PC-3 (cell line): ENCODE measurements around the gene SRGAP1. TPM values are rescaled to one million over a fixed set of nuclear protein-coding genes. Genes with fewer than 3 reads are reported as not detected.

Experiments
- ATAC-seq: fragments of 200-7000 bp; cut with Tn5 transposase; 2 replicates; pipeline ENCODE4 v1.9.1; 2020; ENCODE audit warnings: mild to moderate bottlenecking, moderate library complexity
- BruUV-seq: library from RNA; stranded (reverse); fragments of 400-500 nt; replicated peaks from 2 replicates; lab custom pipeline; 2021; lab: Mats Ljungman, UMichigan
- CTCF ChIA-PET: fragments of 300-600 bp; sonication (Branson Sonifier 250); formaldehyde crosslinking; loops from one replicate; lab custom pipeline; 2022; ENCODE audit warnings: antibody characterized with exemption; lab: Charles Lee
- POLR2A ChIA-PET: fragments of 300-600 bp; sonication (Branson Sonifier 250); formaldehyde crosslinking; loops from one replicate; lab custom pipeline; 2022; ENCODE audit warnings: antibody characterized with exemption; ENCODE audit not compliant: unreplicated experiment; lab: Charles Lee
- DNase-seq: peaks from one replicate; pipeline ENCODE4 v3.0.0-alpha.2; 2015
- H2AFZ ChIP-seq: fragments of 300-600 bp; sonication (generic); 2 replicates; pipeline ENCODE4 v1.6.0; 2016; ENCODE audit warnings: antibody characterized with exemption, low read length
- H3F3A ChIP-seq: fragments of 300-600 bp; sonication (generic); one replicate; pipeline ENCODE4 v1.6.0; 2017; ENCODE audit warnings: antibody characterized with exemption, low read length, control low read depth, mild to moderate bottlenecking; ENCODE audit not compliant: unreplicated experiment
- H3K27ac ChIP-seq: fragments of 300-600 bp; sonication (generic); 2 replicates; pipeline ENCODE4 v1.5.1; 2016; ENCODE audit warnings: mild to moderate bottlenecking, low read length
- H3K27me3 ChIP-seq: fragments of 300-600 bp; sonication (generic); 2 replicates; pipeline ENCODE4 v1.6.1; 2016; ENCODE audit warnings: low read length, mixed read lengths
- H3K36me3 ChIP-seq: fragments of 300-600 bp; sonication (generic); 2 replicates; pipeline ENCODE4 v1.6.1; 2016; ENCODE audit warnings: low read depth, mixed run types, low read length, mixed read lengths
- H3K4me1 ChIP-seq: fragments of 300-600 bp; sonication (generic); 2 replicates; pipeline ENCODE4 v1.5.1; 2016; ENCODE audit warnings: low read length; ENCODE audit not compliant: insufficient read depth
- H3K4me2 ChIP-seq: fragments of 300-600 bp; sonication (generic); 2 replicates; pipeline ENCODE4 v1.6.0; 2016; ENCODE audit warnings: low read length
- H3K4me3 ChIP-seq: fragments of 300-600 bp; sonication (generic); 2 replicates; pipeline ENCODE4 v1.5.1; 2016; ENCODE audit warnings: mild to moderate bottlenecking, low read length, mixed read lengths
- H3K79me2 ChIP-seq: fragments of 300-600 bp; sonication (generic); 2 replicates; pipeline ENCODE4 v1.6.1; 2017; ENCODE audit warnings: low read length, mixed read lengths
- H3K9ac ChIP-seq: fragments of 300-600 bp; sonication (generic); 2 replicates; pipeline ENCODE4 v1.6.0; 2016; ENCODE audit warnings: mild to moderate bottlenecking, low read length
- H3K9me2 ChIP-seq: fragments of 300-600 bp; sonication (generic); replicated peaks from 2 replicates; pipeline ENCODE4 v1.6.1; 2016; ENCODE audit warnings: mixed run types, low read length, mixed read lengths
- H3K9me3 ChIP-seq: fragments of 300-600 bp; sonication (generic); 2 replicates; pipeline ENCODE4 v1.6.1; 2016; ENCODE audit warnings: low read length, mixed read lengths
- H4K20me1 ChIP-seq: fragments of 300-600 bp; sonication (generic); 2 replicates; pipeline ENCODE4 v1.6.1; 2016; ENCODE audit warnings: low read length, mixed read lengths
- EZH2 ChIP-seq: fragments of 300-600 bp; sonication (generic); IDR thresholded peaks from one replicate; pipeline ENCODE4 v1.6.1; 2017; ENCODE audit warnings: antibody characterized with exemption, mild to moderate bottlenecking, low read length; ENCODE audit not compliant: unreplicated experiment
- EZH2phosphoT487 ChIP-seq: fragments of 300-600 bp; sonication (generic); IDR thresholded peaks from 2 replicates; pipeline ENCODE4 v1.6.1; 2018; ENCODE audit warnings: mild to moderate bottlenecking, antibody characterized with exemption, low read length, borderline replicate concordance
- intact Hi-C: fragments of 100-400 bp; cut with micrococcal nuclease; formaldehyde crosslinking; loops from 2 replicates; pipeline ENCODE4 v1.9.0; 2023
- total RNA-seq: library from RNA; depleted of rRNA; stranded (reverse); fragments of >200 nt; gene quantifications from 2 replicates; pipeline ENCODE4 v1.2.3, GENCODE V29; 2014
- TF ChIP-seq, protein P1 (sequence below): fragments of 300-600 bp; sonication (generic); conservative IDR thresholded peaks from 2 replicates; pipeline ENCODE4 v1.5.1; 2017; ENCODE audit warnings: antibody characterized with exemption, low read depth, mild to moderate bottlenecking, low read length

Gene SRGAP1
- total RNA-seq, 1 experiment from 2014 or later: 11.0 TPM

DNA sequence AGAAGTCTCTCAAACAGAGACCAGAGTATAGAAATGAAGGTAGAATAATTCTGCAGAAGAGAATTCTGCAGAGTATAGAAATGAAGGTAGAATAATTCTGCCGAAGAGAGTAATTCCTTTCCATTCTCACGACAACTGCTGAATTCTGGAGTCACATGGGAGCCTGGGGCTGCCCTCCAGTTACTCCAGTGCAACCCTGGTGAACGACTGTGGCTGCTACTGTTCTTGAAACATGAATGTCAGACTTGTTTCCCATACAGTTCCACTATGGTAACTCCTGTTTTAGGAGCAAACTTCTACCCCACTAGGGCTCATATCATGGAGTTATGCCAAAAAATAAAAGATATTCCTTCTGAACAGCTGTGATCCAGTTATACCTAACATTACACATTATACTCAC is 213.2 kb downstream of the SRGAP1 start:
- Histone ChIP-seq H2AFZ (no peak overlapping the region), H3K9me3 (no peaks in the 10 kb centered on the region), H3K27me3 (no peaks in the 10 kb centered on the region), H3K4me2 (no peak overlapping the region), H4K20me1 (no peaks in the 10 kb centered on the region), H3K9me2 (no peaks in the 10 kb centered on the region), H3K9ac (no peak overlapping the region), H3K27ac (no peak overlapping the region), H3F3A (no peaks in the 10 kb centered on the region), H3K4me1 (no peaks in the 10 kb centered on the region), H3K4me3 (no peak overlapping the region), H3K36me3 (peaks cover 11% of the 10 kb centered on the region), H3K79me2 (no peaks in the 10 kb centered on the region)
- BruUV-seq: no TSS peak
- TF ChIP-seq EZH2phosphoT487 (no peak), EZH2 (no peak)
- TF ChIP-seq, protein P1, sequence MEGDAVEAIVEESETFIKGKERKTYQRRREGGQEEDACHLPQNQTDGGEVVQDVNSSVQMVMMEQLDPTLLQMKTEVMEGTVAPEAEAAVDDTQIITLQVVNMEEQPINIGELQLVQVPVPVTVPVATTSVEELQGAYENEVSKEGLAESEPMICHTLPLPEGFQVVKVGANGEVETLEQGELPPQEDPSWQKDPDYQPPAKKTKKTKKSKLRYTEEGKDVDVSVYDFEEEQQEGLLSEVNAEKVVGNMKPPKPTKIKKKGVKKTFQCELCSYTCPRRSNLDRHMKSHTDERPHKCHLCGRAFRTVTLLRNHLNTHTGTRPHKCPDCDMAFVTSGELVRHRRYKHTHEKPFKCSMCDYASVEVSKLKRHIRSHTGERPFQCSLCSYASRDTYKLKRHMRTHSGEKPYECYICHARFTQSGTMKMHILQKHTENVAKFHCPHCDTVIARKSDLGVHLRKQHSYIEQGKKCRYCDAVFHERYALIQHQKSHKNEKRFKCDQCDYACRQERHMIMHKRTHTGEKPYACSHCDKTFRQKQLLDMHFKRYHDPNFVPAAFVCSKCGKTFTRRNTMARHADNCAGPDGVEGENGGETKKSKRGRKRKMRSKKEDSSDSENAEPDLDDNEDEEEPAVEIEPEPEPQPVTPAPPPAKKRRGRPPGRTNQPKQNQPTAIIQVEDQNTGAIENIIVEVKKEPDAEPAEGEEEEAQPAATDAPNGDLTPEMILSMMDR: no peak
- intact Hi-C loops: no loop called here
- DNase-seq (no peak), ATAC-seq (no peak)
- ChIA-PET POLR2A (no interaction called here), CTCF (no interaction called here)

DNA sequence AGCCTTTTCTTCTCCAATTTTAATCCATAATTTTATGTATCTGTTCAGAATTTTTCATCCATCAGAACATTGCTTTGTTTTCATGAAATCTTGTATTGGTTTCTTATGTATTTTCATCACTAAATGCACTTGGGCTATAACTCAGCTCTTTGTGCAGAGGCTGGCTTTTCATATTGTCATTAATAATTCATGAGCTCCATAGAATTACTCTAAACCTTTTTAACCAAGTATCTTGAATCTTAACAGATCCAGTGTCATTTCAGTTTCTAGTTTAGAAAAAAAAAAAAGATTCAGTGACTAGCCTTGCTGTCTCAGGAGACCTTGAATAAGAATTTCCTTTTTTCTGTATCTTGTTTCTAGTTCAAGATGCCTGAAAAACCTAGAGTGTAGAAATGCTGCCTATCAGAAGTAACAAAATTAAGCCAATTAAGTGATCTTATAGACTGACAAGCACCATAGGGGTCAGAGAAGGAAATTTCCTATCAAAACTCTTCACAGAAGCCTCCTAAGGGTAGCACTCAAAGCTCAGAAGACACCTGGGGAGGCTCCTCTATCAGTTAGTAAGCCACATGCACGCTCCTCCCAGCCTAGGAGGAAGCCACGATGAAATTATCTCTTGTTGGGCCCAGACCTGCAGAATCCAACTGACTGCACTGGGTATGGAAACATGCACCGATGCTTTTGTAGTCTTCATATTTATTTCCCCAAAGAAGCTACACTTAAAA is 214.2 kb downstream of the SRGAP1 start:
- Histone ChIP-seq H2AFZ (no peak overlapping the region), H3K9me2 (no peaks in the 10 kb centered on the region), H3K4me2 (no peak overlapping the region), H3K27ac (no peak overlapping the region), H3K9ac (no peak overlapping the region), H3K79me2 (no peaks in the 10 kb centered on the region), H3K4me1 (no peaks in the 10 kb centered on the region), H3K4me3 (no peak overlapping the region), H3K27me3 (no peaks in the 10 kb centered on the region), H3F3A (no peaks in the 10 kb centered on the region), H4K20me1 (no peaks in the 10 kb centered on the region), H3K36me3 (peaks cover 13% of the 10 kb centered on the region), H3K9me3 (no peaks in the 10 kb centered on the region)
- no TSS peak for BruUV-seq
- ATAC-seq (no peak), DNase-seq (no peak)
- ChIA-PET CTCF (no interaction called here), POLR2A (no interaction called here)
- intact Hi-C loops: no loop called here
- no peak for TF ChIP-seq EZH2
- TF ChIP-seq, protein P1: no peak
- TF ChIP-seq EZH2phosphoT487: no peak

DNA sequence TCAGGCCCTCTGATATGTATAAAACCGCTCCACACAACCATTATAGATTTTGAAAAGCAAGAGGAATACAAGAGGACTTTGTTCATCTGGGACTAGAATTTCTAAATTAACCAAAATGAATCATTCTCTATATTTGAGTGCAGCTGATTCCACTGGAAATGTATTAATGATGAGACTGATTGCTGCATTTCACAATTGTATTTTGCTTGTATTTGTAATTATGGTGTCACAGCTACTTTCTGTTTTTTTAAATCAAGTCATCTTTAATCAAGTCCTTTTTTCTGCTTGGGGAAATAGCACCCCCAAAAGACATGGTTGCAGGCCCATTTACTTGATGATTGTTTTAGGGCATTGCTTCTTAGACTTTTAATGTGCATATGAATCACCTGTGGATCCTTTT is 215.2 kb downstream of the SRGAP1 start:
- BruUV-seq: no TSS peak
- H3K4me2 ChIP-seq: no peak overlapping the region
- no peaks in the 10 kb centered on the region for H3K9me3 ChIP-seq
- ChIA-PET POLR2A (no interaction called here), CTCF (no interaction called here)
- no peaks in the 10 kb centered on the region for H4K20me1 ChIP-seq
- TF ChIP-seq, protein P1: no peak
- TF ChIP-seq EZH2: no peak
- no peak for TF ChIP-seq EZH2phosphoT487
- no peaks in the 10 kb centered on the region for H3K4me1 ChIP-seq
- H3K27ac ChIP-seq: no peak overlapping the region
- no peaks in the 10 kb centered on the region for H3K27me3 ChIP-seq
- H3K79me2 ChIP-seq: no peaks in the 10 kb centered on the region
- H3K9ac ChIP-seq: no peak overlapping the region
- intact Hi-C loops: no loop called here
- H3K36me3 ChIP-seq: peaks cover 20% of the 10 kb centered on the region
- ATAC-seq (no peak), DNase-seq (no peak)
- no peaks in the 10 kb centered on the region for H3K9me2 ChIP-seq
- H3K4me3 ChIP-seq: no peak overlapping the region
- no peaks in the 10 kb centered on the region for H3F3A ChIP-seq
- H2AFZ ChIP-seq: no peak overlapping the region
